NCI-H226 (cell line): ENCODE data around the gene OR51G2.
"Not testable (repeated sequence)": the region's sequence is repeated elsewhere in the genome, so short reads cannot be mapped to it uniquely, and the experiment has no call there.

Experiments
- DNase-seq: peaks from one replicate; pipeline ENCODE4 v3.0.0-alpha.2; 2015

Gene OR51G2, protein sequence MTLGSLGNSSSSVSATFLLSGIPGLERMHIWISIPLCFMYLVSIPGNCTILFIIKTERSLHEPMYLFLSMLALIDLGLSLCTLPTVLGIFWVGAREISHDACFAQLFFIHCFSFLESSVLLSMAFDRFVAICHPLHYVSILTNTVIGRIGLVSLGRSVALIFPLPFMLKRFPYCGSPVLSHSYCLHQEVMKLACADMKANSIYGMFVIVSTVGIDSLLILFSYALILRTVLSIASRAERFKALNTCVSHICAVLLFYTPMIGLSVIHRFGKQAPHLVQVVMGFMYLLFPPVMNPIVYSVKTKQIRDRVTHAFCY

DNA sequence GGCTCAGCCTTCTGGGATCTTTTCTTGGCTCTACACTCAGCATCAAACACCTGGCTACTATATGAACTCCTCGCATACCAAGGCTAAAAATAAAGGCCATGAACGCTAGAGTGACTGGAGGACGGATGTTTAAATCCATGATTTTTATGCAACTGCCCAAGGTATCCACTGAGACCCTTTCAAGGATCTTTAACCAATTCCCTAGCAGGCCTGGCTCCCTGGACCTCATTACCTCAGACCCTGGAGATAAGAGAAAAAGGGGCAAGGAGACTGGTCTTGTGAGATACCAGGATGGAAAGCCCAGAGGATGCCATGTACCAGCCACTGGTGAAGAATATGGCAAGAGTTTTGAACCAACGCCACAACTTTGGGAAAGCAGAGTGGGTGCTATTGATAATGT lies at the start of gene OR51G2:
TSS of gene OR51G2 (minus strand) at position 101 of the 400 bp plus-strand sequence. CDS start 3,687 bp downstream, outside the sequence.
- no peak for DNase-seq

DNA sequence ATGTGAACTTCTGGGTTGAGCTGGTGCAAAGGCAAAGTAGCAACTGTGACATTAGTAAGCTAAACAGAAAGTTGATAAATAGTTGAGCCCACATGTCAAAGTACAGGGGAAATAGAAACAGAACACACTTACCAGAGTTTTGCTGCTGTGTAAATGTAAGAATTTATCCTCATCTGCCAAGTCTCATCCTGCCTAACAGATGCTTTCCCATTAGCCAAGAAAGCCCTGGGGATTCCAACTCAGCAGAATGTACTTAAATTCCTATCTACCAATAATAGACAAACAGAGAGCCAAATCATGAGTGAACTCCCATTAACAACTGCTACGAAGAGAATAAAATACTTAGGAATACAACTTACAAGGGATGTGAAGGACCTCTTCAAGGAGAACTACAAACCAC lies 43.7 kb upstream of the OR51G2 start:
- DNase-seq, result no peak

DNA sequence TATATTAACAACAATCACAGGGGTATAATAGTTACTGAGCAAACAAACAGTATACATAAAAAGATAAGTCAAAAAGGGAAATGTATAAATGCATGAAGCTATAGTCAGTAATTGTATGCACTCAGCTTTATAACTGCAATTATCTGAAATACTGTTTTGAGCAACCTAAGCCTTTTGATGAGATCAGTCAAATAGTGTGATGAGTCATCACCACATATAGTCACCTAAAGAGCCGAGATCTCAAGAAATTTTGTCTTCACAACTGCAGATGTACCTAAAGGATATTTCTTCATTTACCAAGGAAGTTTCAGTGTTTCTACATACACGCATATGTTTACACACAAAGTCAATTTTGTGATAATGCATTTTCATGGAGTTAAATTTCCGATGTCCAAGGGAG lies 41.7 kb upstream of the OR51G2 start:
- DNase-seq, result no peak

DNA sequence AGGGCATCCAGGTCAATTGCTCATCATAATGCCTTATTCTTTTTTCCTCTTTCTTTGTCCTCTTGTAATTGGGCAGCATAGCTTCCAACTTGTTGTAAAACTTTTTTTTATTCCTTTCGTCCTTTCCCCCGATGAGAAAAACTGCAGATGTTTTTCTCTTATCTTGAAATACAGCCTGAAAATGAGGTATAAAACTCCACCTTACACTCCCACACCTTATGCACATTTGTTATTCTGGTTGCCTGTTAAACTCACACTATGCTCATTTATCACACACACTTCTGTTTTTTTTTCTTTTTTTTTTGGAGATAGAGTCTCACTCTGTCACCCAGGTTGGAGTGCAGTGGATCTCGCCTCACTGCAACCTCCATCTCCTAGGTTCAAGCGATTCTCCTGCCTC lies 38.2 kb upstream of the OR51G2 start:
- DNase-seq, result no peak

DNA sequence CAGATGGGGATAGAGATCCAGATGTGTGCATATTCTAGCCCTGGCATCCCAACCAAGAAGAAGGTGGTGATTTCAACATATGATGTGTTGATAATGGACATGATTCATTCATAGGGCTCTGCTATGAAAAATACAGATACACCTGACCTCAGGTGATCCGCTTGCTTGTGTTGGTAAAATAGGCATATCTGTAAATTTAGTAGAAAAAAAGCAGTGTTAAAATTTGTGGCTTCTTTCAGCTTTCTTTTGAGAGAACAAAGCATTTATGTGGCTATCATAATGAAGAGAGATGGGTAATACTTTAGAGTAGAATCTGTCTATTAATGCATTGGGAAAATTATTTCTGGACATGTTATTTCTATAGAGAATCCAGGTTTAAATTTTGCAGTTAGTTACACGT lies 36.5 kb upstream of the OR51G2 start, which contains the start of gene OR51A2:
TSS of gene OR51A2 (minus strand) at position 101 of the 400 bp plus-strand sequence. CDS start at position 101, 0 bp downstream.
- not testable (repeated sequence) for DNase-seq

DNA sequence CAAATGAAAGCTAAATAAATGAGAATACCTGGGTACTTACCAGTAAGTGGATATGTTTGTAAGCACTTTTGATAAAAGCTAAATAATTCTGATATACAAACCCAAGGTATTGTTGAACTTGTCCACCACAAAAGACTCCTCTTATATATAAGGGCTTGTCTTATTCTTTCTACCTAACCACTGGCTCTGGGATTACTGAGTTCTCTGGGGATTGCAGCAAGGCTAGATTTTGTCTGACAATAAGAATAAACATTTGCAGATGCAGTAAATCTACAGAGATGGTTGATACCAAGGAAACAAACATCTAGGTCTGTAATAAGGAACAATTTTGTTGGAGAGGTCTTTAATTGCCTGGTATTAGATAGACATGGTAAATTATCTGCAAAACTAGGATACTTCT lies 28.4 kb upstream of the OR51G2 start, which contains the start of gene OR51A4:
TSS of gene OR51A4 (minus strand) at position 101 of the 400 bp plus-strand sequence. CDS start 505 bp downstream, outside the sequence.
- DNase-seq, result no peak

DNA sequence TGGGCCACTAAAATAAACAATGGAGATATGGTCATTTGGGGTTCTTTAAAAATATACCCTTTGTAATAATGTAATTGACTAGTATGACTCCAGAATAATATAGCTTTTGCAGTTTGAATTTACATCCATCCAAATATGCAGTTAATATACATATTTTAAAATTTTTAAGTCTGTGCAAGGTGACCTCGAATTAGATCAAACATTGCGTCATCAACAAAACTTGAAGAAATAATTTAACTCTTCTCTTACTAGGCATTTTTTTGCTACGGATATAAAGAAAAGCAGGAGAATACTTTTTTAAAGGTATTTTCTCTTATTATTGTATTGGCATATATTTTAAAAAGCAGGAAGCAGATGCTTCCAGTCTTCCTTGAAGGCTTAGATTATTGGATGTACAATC lies 17.6 kb upstream of the OR51G2 start:
- DNase-seq, result no peak

DNA sequence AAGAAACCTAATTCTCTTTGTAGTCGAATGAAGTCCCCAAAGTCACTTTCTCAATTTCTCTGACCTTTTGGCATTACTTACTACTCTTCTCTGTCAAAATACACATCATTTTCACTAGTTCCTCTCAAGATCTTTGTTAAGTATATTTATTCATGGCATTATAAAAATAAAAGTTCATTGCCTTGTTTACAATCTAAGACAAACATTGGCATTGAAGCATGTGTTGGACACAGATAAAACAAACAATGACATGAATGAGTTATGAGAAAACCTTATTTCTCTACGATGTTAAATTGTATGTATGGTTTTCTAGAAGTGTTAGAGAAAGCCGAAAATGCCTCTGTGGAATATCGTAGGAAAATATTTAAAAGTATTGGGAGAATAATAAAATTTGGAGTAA lies 13.6 kb upstream of the OR51G2 start:
- no peak for DNase-seq

DNA sequence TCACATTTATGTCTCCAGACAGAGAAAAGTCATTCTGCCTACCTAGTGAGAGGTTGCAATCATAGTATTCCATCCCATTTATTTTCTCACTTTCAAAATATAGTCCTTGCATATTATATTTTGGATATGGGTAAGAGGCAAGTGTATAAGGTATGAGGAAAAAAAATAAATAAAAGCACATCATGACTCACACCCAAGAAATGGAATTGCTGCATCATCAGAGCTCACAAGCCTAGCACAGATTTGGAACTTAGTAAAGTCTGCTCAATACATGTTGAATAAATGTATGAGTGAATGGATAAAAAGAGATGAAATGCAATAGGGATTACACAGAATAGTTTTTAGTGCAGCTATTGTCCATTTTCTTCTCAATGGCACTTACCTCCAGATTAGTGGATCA lies 7.5 kb upstream of the OR51G2 start:
- DNase-seq, result no peak

DNA sequence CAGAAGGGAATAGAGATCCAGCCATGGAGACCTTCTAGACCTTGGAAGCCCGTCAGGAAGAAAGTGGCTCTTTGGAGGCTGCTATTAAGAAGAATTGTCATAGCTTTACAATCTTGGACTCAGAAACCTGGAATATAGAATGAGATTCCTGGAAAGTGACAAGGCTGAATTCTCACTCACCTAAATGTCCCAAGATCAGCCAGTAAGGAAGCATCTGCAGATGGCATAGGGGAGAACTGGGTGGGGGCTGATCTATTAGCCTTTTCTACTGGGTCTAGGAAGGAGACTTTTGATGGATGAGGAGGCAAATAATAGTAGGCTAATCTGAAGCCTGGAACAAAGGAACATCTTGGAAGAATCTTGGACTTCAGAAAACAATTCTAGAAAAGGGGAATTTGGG lies 5.1 kb upstream of the OR51G2 start, which contains the start of gene OR51G1:
TSS of gene OR51G1 (minus strand) at position 101 of the 400 bp plus-strand sequence. CDS start at position 101, 0 bp downstream.
- no peak for DNase-seq

DNA sequence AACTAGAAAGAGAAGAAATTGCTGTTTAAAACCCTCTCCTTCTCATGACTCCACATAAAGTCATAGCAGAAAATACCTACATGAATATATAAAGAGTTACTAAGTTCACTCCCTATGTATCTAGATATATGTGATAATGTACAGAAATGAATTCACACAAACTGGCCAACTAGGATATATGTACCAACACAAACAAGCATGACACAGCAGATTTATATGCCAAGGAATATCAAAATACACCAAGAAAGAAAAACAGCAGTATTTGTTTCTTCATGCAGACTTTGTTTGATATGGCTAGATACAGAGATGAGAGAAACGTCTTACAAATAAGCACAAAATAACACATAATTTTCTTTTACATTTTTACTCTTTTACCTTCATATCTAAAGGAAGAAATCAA lies 3.2 kb upstream of the OR51G2 start:
- DNase-seq, result no peak

DNA sequence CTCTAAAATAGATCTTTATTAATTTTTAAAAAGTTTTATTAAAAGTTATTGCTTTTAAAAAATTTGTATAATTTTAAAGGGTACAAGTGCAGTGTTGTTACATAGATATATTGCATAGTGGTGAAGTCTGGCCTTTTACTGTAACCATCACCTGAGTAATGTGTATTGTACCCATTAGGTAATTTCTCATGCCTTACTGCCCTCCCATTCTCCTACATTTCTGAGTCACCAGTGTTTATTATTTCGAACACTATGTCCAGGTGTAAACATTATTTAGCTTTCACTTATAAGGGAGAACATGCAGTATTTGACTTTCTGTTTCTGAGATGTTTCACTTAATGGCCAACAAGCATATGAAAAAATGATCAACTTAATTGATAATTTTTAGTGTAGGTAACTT lies 2.6 kb upstream of the OR51G2 start:
- DNase-seq, result no peak

DNA sequence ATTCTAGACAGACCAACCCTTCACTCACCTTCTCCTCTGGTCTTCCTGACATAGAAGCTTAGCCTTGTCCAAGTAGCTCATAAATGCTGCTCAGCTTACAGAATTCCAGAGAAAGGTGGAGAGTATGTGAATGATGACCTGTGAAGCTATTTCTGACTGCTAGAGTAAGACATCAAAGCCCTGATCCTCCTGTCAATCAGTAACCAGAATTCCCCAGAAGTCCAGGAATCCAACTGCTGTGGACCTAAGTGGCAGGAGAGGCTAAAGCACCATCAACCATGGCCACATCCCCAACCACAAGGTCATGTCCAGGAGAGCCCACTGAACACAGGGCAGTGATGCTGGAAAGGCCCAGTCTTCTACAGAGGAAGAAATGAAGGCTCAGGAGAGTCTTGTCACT lies 2.6 kb downstream of the OR51G2 start:
- no peak for DNase-seq

DNA sequence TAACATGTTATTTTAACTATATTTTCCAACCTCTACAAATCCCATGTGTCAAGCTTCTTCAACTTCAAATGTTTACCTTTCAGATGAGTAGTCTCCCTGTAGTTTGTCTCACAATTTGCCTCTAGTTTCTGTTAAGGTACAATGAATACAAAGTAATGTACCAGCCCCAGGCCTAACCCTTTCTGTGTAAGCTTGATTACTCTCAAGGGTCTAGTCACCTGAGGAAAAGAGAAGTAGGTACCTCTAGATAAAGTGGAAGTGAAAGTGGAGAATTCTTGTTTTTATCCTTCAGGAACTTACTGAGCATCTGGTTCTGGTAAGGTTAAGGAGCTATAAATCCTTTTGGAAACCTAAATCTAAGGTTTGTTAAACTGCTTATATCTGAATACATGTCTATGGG lies 15.7 kb downstream of the OR51G2 start, which contains the start of gene OR51A7:
TSS of gene OR51A7 (plus strand) at position 300 of the 400 bp plus-strand sequence. CDS start 3,587 bp downstream, outside the sequence.
- DNase-seq, result no peak

DNA sequence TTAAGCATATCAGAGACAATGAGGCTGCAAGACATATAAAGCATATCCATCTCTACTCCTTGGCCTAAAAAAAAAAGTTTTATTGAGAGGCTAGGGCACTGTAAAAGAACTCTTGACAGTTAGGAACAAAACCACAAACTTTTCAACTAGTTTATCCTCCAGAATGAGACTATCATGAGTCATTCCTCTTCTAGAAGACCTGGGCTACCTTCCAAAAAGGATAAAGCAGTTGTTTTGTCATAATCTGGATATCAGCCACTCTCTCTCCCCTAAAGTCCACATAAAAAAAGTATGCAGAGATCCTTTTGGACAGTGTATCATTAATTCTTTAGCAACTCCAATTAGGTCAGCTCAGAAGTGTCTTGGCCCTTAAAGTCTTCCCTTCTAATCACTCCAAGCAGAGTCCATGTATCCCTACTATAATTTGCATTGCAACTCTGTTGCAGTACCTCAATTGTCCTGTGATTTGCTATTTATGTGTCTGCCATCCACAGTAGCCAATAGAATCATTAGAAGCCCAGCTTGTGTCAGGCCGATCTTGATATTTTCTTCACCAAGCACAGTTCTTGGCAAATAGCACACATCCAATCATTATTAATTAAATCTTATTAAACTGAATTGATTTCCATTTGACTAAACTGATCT lies 27.0 kb downstream of the OR51G2 start:
- peak; percentile 68 for DNase-seq

DNA sequence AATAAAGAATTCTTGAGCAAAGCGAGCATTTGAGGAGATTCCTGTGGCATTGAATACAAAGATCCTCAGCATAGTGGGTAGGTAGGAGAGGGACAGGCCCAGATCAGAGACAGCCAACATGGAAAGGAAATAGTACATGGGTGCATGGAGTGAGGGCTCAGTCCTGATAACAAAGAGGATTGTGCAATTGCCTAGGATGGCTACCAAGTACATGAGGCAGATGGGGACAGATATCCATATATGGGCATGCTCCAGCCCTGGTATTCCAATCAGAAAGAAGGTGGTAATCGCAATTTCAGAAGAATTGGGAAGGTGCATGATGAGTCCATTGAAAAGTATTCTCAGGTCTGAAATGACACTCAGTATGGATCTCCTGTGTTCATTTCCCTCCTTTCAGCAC lies 28.9 kb downstream of the OR51G2 start:
- no peak for DNase-seq

DNA sequence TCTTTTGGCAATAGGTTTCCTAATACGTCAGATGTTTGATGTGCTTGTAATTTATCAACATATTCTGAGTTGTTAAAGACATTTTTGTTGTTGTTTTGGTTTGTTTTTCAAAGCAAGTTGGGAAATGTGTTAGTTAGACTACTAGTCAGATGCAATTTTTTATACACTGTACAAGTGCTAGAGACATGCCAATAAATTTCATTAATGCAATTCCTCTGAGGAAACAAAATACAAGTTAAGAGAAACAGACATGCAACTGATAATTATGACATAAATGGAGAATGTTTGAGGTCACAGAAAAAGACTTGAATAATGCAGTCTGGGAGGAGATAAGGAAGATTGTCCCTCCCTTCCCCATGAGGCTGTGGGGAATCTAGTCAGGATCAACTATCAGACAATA lies 31.6 kb downstream of the OR51G2 start:
- peak; percentile 11 for DNase-seq

DNA sequence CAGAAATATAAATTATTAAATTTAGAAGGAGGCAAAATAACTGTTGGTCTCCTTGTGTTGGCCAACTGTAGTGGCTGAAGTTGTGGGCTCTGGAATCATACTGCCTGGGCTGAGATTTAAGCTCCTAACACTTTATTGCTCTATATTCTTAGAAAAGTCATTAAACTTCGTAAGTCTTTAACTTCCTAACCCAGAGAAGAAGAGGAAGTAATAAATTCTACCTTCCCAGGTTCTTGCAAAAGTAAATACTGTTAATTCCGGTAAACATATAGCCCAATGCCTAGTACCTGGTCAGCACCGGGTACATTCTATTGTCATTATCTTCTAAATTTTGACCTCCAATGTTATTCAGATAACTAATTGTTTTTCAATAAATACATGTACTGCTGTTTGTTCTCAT lies 33.0 kb downstream of the OR51G2 start:
- DNase-seq, result no peak

DNA sequence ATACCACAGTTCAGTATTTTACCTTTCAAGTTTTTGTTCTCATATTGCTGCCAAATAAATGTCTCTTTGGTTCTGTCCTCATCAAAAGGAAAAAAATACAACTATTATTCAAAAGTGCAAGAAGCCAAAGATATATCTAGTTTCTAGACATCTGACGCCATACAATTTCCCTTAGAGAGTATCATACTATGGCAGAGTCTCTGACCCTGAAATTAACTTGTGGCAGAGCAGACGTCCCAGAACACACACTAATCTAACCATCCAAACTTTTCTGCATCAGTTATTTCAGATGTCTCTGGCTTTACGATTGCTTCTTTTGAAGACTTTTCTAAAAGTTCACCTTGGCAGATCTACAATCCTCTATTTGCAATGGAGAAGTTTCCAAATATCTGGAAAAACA lies 34.8 kb downstream of the OR51G2 start:
- no peak for DNase-seq

DNA sequence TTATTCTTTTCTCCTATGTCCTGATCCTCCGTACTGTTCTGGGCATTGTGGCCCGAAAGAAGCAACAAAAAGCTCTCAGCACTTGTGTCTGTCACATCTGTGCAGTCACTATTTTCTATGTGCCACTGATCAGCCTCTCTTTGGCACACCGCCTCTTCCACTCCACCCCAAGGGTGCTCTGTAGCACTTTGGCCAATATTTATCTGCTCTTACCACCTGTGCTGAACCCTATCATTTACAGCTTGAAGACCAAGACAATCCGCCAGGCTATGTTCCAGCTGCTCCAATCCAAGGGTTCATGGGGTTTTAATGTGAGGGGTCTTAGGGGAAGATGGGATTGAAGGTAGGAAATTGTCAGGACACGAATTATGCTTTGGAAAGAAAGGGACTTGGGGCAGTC lies 36.6 kb downstream of the OR51G2 start:
- no peak for DNase-seq

DNA sequence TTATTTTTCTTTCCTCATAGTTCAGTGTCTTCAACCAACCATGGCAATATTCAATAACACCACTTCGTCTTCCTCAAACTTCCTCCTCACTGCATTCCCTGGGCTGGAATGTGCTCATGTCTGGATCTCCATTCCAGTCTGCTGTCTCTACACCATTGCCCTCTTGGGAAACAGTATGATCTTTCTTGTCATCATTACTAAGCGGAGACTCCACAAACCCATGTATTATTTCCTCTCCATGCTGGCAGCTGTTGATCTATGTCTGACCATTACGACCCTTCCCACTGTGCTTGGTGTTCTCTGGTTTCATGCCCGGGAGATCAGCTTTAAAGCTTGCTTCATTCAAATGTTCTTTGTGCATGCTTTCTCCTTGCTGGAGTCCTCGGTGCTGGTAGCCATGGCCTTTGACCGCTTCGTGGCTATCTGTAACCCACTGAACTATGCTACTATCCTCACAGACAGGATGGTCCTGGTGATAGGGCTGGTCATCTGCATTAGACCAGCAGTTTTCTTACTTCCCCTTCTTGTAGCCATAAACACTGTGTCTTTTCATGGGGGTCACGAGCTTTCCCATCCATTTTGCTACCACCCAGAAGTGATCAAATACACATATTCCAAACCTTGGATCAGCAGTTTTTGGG lies 37.2 kb downstream of the OR51G2 start, which contains the start of gene OR51T1:
TSS of gene OR51T1 (plus strand) at position 41 of the 641 bp plus-strand sequence. CDS start at position 41, 0 bp downstream.
- no peak for DNase-seq

DNA sequence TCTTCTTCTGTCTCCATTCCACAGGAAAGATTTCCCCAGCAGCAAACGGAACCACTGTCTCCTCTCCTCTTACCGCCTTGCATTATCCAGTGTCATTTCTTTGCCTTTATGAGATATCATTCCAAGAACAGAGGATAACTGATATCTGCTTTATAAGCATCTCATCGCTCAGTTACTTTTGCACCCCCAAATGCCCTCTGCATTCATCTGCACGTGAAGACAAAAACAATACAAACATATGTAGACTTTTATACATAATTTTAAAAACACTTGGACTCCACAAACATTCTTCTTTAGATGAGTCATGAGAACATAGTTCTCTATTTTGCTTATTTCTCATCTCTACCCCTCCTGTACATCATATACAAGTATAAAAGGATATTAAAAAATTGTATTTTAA lies 38.0 kb downstream of the OR51G2 start:
- DNase-seq, result no peak

DNA sequence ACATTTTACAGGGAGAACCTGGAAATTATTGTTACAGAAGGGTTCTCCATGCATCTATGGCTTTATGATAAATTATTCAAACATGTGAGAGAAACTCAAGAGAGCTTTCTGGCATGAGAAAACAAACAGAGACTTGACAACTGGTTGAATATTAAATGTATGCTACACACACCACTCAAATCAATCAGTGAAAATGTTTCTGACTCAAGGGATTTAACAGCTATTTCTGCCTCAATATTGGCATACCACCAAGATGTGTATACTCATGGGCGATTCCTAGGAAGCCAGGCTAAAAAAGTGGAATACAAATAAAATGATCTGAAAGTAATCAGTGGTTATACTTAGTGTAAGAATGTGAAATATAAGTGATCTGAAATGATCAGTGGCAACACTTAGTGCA lies 53.3 kb downstream of the OR51G2 start:
- no peak for DNase-seq

DNA sequence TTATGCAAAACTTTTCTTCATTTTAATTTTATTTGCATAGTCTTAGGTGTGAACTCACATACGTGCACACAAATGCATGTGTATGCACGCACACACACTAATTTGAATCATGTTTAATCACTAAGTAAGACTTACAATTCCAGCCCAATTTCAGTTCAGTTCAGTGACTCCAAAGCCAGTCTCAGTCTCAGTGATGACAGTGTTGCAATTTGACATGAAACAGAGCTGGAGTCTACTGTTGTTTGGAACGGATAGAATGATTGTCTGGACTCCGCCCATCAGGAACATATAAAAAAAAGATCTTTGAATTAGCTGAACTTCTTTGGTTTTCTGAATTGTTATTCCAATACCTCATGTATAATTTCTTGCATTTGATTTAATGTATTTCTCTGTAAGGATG lies 55.3 kb downstream of the OR51G2 start:
- DNase-seq, result no peak
